NCI-H460 (cell line): ENCODE data around the gene MMP7. TPM values are rescaled to one million over a fixed set of nuclear protein-coding genes. Genes with fewer than 3 reads are reported as not detected.

ENCODE experiments used
- total RNA-seq: library from RNA; depleted of rRNA; stranded (reverse); fragments of >200 nt; shearing (Covaris generic); gene quantifications from 2 replicates; pipeline ENCODE4 v1.2.3, GENCODE V29; 2014; rRNA removed

MMP7 gene
- total RNA-seq, 1 experiment from 2014 or later = 0.12 TPM

Other genes starting within 250 kb of the MMP7 start
- gene BIRC3, start 213.3 kb downstream of the MMP7 start, total RNA-seq = 1.6 and 2.0 TPM in 2 replicates
- gene BIRC2, start 183.5 kb downstream of the MMP7 start, total RNA-seq = 51.9 and 54.7 TPM in 2 replicates
- 193 and 199 TPM in 2 replicates for gene TMEM123, start 78.0 kb downstream of the MMP7 start, total RNA-seq
- not detected in 2 replicates for gene MMP20, start 94.6 kb upstream of the MMP7 start, total RNA-seq
- not detected in 2 replicates for gene MMP27, start 175.0 kb upstream of the MMP7 start, total RNA-seq
- gene MMP8, start 194.2 kb upstream of the MMP7 start, total RNA-seq = not detected in 2 replicates
- 2.8 and 4.6 TPM in 2 replicates for gene MMP10, start 249.9 kb upstream of the MMP7 start, total RNA-seq